Neutrophil (primary cell): ENCODE results near the gene CPM.

Source experiments
- H3K27ac ChIP-seq: fragments of 200-600 bp; sonication (generic); 2 replicates; pipeline ENCODE4 v1.5.1; 2016; ENCODE audit warnings: mild to moderate bottlenecking, moderate library complexity
- H3K27me3 ChIP-seq: fragments of 200-600 bp; sonication (generic); 2 replicates; pipeline ENCODE4 v1.6.0; 2016; ENCODE audit warnings: mild to moderate bottlenecking
- H3K36me3 ChIP-seq: fragments of 200-600 bp; sonication (generic); 2 replicates; pipeline ENCODE4 v1.5.1; 2017
- H3K4me1 ChIP-seq, 2 experiments: fragments of 200-600 bp in 1 of 2; sonication (generic) in 1 of 2; 1 replicate in 1 of 2; 2 replicates in 1 of 2; pipeline versions ENCODE4 v1.5.1 to v1.6.1; 2013 to 2016; ENCODE audit warnings: low read depth in 1 of 2, low read length in 1 of 2, mild to moderate bottlenecking in 1 of 2, moderate library complexity in 1 of 2; ENCODE audit not compliant: control insufficient read depth in 1 of 2, insufficient read depth in 1 of 2
- H3K4me3 ChIP-seq, 2 experiments: fragments of 200-600 bp in 1 of 2; sonication (generic) in 1 of 2; 1 replicate in 1 of 2; 2 replicates in 1 of 2; pipeline ENCODE4 v1.5.1; 2013 to 2016; ENCODE audit warnings: low read depth in 1 of 2, low read length in 1 of 2, mild to moderate bottlenecking in 1 of 2, moderate library complexity in 1 of 2
- H3K9me3 ChIP-seq: fragments of 200-600 bp; sonication (generic); 2 replicates; pipeline ENCODE4 v1.5.1; 2016
- TF ChIP-seq, protein P1 (sequence below): fragments of 200-600 bp; sonication (generic); IDR thresholded peaks from 2 replicates; pipeline ENCODE4 v1.5.1; 2016; ENCODE audit warnings: antibody characterized with exemption

CPM gene

DNA sequence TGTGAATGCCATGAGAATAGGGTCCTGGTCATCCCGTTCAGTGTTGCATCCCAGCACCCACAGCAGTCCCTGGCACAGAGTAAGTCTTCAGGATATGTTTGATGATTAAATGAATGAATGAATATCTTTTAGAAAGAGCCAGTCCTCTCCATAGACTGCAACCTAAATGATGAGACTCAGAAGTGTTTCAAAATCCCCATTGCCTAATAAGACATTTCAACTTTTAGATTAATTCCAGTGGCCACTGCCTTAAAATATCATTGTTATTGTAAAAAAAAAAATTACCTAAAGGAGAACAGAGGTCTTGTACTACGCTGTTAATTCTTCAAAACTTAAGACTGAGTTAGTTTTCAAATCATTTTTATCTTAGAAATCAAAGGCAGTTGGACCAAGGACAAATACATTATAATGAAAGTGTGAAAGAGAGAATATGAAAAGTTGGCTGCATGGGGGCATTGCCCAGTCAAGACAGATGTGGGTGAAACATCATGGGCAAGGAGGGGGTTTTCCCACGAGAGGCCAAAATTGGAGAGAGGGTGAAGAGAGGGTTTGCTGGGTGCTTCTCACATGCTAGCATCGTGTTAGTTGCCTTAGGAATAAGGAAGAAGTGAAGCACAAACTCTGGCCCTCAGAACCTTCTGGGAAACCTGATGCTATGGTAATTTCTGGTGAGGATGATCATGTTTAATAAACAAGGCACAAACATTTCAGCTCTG lies 26.3 kb upstream of the CPM start:
- no peak overlapping the region for H3K4me3 ChIP-seq
- peaks cover 5% of the 10 kb centered on the region for H3K9me3 ChIP-seq
- H3K27me3 ChIP-seq: no peaks in the 10 kb centered on the region
- no peak overlapping the region for H3K27ac ChIP-seq
- TF ChIP-seq, protein P1, sequence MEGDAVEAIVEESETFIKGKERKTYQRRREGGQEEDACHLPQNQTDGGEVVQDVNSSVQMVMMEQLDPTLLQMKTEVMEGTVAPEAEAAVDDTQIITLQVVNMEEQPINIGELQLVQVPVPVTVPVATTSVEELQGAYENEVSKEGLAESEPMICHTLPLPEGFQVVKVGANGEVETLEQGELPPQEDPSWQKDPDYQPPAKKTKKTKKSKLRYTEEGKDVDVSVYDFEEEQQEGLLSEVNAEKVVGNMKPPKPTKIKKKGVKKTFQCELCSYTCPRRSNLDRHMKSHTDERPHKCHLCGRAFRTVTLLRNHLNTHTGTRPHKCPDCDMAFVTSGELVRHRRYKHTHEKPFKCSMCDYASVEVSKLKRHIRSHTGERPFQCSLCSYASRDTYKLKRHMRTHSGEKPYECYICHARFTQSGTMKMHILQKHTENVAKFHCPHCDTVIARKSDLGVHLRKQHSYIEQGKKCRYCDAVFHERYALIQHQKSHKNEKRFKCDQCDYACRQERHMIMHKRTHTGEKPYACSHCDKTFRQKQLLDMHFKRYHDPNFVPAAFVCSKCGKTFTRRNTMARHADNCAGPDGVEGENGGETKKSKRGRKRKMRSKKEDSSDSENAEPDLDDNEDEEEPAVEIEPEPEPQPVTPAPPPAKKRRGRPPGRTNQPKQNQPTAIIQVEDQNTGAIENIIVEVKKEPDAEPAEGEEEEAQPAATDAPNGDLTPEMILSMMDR: no peak
- H3K4me1 ChIP-seq: peaks cover 34 to 47% of the 10 kb centered on the region in 2 experiments
- H3K36me3 ChIP-seq: no peaks in the 10 kb centered on the region

DNA sequence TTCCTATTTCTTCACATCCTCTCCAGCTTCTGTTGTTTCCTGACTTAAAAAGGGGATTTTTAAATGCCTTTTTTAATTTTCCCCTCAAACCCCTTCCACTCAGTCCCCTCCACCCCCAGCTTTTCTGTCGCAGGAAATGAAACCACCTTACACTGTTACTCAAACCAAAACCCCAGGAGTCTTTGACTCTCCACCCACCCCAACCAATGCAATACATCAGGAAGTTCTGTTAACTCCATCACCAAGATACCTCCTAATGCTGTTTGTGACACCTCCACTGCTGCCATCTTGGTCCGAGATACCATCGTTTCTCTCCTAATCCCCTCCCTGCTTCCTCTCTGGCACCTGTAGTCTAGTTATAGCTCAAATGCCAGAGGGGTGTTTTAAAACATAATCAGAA lies 25.4 kb upstream of the CPM start:
- Histone ChIP-seq H3K4me1 (peaks cover 35 to 45% of the 10 kb centered on the region in 2 experiments), H3K27ac (peak overlapping the region; percentile 50), H3K27me3 (no peaks in the 10 kb centered on the region), H3K9me3 (peaks cover 5% of the 10 kb centered on the region), H3K36me3 (no peaks in the 10 kb centered on the region), H3K4me3 (no peak overlapping the region)
- TF ChIP-seq, protein P1: no peak

DNA sequence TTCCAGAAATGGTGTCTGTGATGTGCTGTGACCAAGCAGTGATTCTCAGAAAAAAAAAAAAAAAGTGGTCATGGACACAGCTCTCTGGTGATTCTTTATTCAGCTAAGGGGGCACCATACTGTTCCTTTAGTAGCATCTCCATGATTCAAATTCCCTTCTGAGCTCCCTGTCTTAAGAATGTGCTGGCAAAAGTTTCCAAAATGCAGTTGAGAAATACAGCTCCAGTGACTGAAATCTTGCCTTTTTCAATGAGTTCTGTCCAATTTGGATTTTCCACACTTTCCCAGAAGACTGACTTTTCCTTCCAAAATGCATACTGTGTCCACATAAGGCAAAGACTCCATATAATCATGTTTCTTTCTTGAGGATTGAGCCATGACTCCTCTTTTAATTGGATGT lies 24.3 kb upstream of the CPM start:
- TF ChIP-seq, protein P1: no peak
- Histone ChIP-seq H3K4me1 (peaks cover 34 to 44% of the 10 kb centered on the region in 2 experiments), H3K27me3 (no peaks in the 10 kb centered on the region), H3K9me3 (peaks cover 5% of the 10 kb centered on the region), H3K27ac (no peak overlapping the region), H3K4me3 (no peak overlapping the region), H3K36me3 (no peaks in the 10 kb centered on the region)

DNA sequence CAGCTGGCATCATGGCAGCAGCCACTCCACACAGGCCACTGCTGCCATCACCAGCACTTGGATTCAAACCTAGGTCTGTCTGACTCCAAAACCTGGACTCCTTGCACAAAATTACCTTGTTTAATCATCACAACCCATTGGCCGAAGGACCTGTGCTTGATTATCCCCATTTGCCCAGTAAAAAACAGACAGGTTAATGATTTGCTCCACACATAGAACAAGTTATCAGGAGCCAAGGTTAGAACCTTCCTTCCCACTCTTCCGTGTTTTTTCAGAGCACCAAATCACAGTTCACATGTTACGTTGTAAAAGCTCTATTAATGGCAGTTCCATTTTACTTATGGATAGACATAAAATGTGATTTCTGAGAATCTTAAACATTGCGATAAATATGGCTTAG lies 23.5 kb upstream of the CPM start:
- TF ChIP-seq, protein P1: no peak
- H3K4me1 ChIP-seq: peaks cover 40 to 49% of the 10 kb centered on the region in 2 experiments
- H3K36me3 ChIP-seq: no peaks in the 10 kb centered on the region
- no peaks in the 10 kb centered on the region for H3K27me3 ChIP-seq
- no peak overlapping the region for H3K4me3 ChIP-seq
- H3K27ac ChIP-seq: no peak overlapping the region
- peaks cover 5% of the 10 kb centered on the region for H3K9me3 ChIP-seq

DNA sequence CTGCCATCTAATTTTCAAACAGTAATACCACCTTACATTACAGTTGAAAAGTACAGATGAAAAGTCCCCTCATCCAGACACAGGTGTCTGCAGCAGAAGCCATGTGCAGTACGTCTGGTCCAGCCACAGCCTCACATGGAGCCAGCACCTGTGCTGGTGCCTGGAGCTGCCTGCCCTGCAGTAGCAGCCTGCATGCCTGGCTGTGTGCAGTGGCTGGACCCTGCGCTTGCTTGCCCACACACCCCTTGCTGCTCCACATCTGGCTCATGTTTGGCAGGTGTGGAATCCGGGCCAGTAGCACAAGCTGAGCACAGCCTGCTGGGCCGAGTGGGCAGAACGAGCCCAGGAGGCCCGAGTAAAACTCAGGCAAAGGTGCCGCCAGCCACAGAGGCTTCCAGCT lies 21.8 kb upstream of the CPM start:
- TF ChIP-seq, protein P1: no peak

More for the DNA sequence above, 21.8 kb upstream of the CPM start:
- no peak overlapping the region for H3K27ac ChIP-seq
- H3K9me3 ChIP-seq: peaks cover 5% of the 10 kb centered on the region
- peaks cover 44 to 60% of the 10 kb centered on the region in 2 experiments for H3K4me1 ChIP-seq
- H3K4me3 ChIP-seq: no peak overlapping the region
- no peaks in the 10 kb centered on the region for H3K36me3 ChIP-seq
- H3K27me3 ChIP-seq: no peaks in the 10 kb centered on the region
